Gastroesophageal sphincter (tissue), 3 donors: ENCODE data around the gene ACP7.
A peak's percentile ranks its signal among the peaks of the same experiment; 100 is the strongest.

Experiments used
- EP300 ChIP-seq: sonication (generic); formaldehyde crosslinking; IDR thresholded peaks from one replicate; pipeline ENCODE4 v1.6.1; 2017; ENCODE audit warnings: antibody characterized with exemption, mild to moderate bottlenecking
- POLR2A ChIP-seq, 2 donors: fragments of 450-650 bp; IDR thresholded peaks; one replicate each; pipeline ENCODE4 v1.6.1; 2017; ENCODE audit warnings: antibody characterized with exemption in 2 of 2, mild to moderate bottlenecking in 2 of 2, moderate library complexity in 1 of 2
- POLR2AphosphoS5 ChIP-seq: sonication (generic); formaldehyde crosslinking; IDR thresholded peaks from one replicate; pipeline ENCODE4 v1.6.1; 2017; ENCODE audit warnings: antibody characterized with exemption
- TF ChIP-seq, protein P1 (sequence below), 4 experiments: fragments of 200-600 bp in 2 of 4; fragments of 450-650 bp in 2 of 4; sonication (generic) in 1 of 4; IDR thresholded peaks; one replicate each; pipeline ENCODE4 v1.5.1; 2017 to 2019; ENCODE audit warnings: antibody characterized with exemption in 4 of 4, mild to moderate bottlenecking in 2 of 4, moderate library complexity in 2 of 4

DNA sequence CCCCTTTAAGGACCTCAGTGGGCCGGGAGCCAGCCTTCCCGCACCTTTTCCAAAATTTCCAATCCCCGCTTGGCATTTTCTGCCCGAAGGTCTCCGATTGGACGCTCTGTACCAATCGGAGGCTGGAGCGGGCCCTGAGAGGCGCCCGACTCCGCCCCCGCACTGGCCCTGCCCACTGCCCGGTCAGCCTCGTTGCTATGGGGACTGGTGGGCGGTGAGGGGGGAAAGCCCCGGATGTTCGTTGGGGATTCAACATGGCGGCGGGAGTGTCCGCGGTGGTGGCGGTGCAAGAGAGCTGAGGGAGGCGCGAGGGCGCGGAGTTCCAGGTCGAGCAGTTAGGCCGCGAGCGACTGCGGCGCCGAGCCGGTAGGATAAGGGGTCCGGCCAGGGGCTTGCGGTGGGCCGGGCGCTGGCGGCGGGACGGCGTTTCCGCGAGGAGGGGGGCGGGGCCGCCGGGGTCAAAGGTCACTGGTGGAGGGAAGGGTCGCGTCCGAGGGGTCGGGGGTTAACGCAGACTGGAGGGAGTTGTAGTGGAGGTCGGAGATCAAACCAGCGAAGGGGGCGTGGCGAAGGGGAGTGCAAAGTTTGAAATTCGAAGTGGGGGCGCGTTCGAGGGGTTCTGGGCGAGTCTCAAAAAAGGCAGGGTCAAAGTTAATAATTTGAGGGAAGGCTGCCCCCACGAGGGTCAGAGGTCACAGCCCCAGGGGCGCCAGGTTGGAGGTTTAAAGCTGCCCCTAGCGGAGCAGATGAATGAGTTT is 41.6 kb downstream of the ACP7 start, which contains the start of gene PAK4:
- TF ChIP-seq, protein P1, sequence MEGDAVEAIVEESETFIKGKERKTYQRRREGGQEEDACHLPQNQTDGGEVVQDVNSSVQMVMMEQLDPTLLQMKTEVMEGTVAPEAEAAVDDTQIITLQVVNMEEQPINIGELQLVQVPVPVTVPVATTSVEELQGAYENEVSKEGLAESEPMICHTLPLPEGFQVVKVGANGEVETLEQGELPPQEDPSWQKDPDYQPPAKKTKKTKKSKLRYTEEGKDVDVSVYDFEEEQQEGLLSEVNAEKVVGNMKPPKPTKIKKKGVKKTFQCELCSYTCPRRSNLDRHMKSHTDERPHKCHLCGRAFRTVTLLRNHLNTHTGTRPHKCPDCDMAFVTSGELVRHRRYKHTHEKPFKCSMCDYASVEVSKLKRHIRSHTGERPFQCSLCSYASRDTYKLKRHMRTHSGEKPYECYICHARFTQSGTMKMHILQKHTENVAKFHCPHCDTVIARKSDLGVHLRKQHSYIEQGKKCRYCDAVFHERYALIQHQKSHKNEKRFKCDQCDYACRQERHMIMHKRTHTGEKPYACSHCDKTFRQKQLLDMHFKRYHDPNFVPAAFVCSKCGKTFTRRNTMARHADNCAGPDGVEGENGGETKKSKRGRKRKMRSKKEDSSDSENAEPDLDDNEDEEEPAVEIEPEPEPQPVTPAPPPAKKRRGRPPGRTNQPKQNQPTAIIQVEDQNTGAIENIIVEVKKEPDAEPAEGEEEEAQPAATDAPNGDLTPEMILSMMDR (IDR thresholded peaks at IDR 0.05), result no peak
- TF ChIP-seq POLR2A (IDR thresholded peaks at IDR 0.05), result peak; percentile 32 to 42
- TF ChIP-seq EP300, result no peak
- peak; percentile 67 for TF ChIP-seq POLR2AphosphoS5
